Astrocyte (in vitro differentiated cells and primary cell): ENCODE measurements around the gene SCN1B. TPM values are rescaled to one million over a fixed set of nuclear protein-coding genes. Genes with fewer than 3 reads are reported as not detected.

ENCODE experiments used
- DNase-seq: peaks from one replicate; pipeline ENCODE4 v3.0.0-alpha.2; 2010; ENCODE audit warnings: low read depth
- FAIRE-seq: peaks from 2 replicates; lab custom pipeline; 2011; peaks lifted over from hg19 to GRCh38; lab: Jason Lieb, UNC
- H2AFZ ChIP-seq: 2 replicates; pipeline ENCODE4 v1.6.0; 2012; ENCODE audit warnings: low read depth, low read length, inconsistent platforms
- H3K27ac ChIP-seq: 2 replicates; pipeline ENCODE4 v1.5.1; 2011; ENCODE audit warnings: low read depth, low read length, inconsistent platforms
- H3K27me3 ChIP-seq: 2 replicates; pipeline ENCODE4 v1.6.0; 2011; ENCODE audit warnings: low read length, inconsistent platforms; ENCODE audit not compliant: insufficient read depth
- H3K36me3 ChIP-seq: 2 replicates; pipeline ENCODE4 v1.5.1; 2011; ENCODE audit warnings: low read length, inconsistent platforms; ENCODE audit not compliant: insufficient read depth
- H3K4me1 ChIP-seq: 2 replicates; pipeline ENCODE4 v1.5.1; 2011; ENCODE audit warnings: low read length, inconsistent platforms; ENCODE audit not compliant: insufficient read depth
- H3K4me2 ChIP-seq: 2 replicates; pipeline ENCODE4 v1.6.0; 2012; ENCODE audit warnings: low read length, inconsistent platforms
- H3K4me3 ChIP-seq: 2 replicates; pipeline ENCODE4 v1.5.1; 2011; ENCODE audit warnings: low read depth, mild to moderate bottlenecking, low read length, inconsistent platforms; ENCODE audit not compliant: insufficient read depth
- H3K79me2 ChIP-seq: 2 replicates; pipeline ENCODE4 v1.6.0; 2012; ENCODE audit warnings: mild to moderate bottlenecking, low read length, inconsistent platforms; ENCODE audit not compliant: insufficient read depth
- H3K9ac ChIP-seq: 2 replicates; pipeline ENCODE4 v1.6.0; 2012; ENCODE audit warnings: mild to moderate bottlenecking, low read length, inconsistent platforms
- H3K9me3 ChIP-seq: 2 replicates; pipeline ENCODE4 v1.5.1; 2012; ENCODE audit warnings: low read depth, mild to moderate bottlenecking, low read length, inconsistent platforms; ENCODE audit not compliant: insufficient read depth
- H4K20me1 ChIP-seq: 2 replicates; pipeline ENCODE4 v1.6.0; 2012; ENCODE audit warnings: low read length, inconsistent platforms; ENCODE audit not compliant: insufficient read depth
- H3K27ac Mint-ChIP-seq: one replicate; pipeline ENCODE4 v1.8.0; 2021; ENCODE audit warnings: mild to moderate bottlenecking, mixed read lengths; ENCODE audit not compliant: unreplicated experiment
- H3K27me3 Mint-ChIP-seq: one replicate; pipeline ENCODE4 v1.8.0; 2021; ENCODE audit warnings: low read depth, mixed read lengths; ENCODE audit not compliant: unreplicated experiment
- H3K36me3 Mint-ChIP-seq: one replicate; pipeline ENCODE4 v1.8.0; 2021; ENCODE audit warnings: low read depth, mixed read lengths; ENCODE audit not compliant: unreplicated experiment
- H3K4me1 Mint-ChIP-seq: one replicate; pipeline ENCODE4 v1.8.0; 2021; ENCODE audit warnings: low read depth, mixed read lengths; ENCODE audit not compliant: unreplicated experiment
- H3K4me3 Mint-ChIP-seq: one replicate; pipeline ENCODE4 v1.8.0; 2021; ENCODE audit warnings: mild to moderate bottlenecking, moderate library complexity, mixed read lengths; ENCODE audit not compliant: unreplicated experiment
- H3K9me3 Mint-ChIP-seq: one replicate; pipeline ENCODE4 v1.8.0; 2021; ENCODE audit warnings: mild to moderate bottlenecking, mixed read lengths; ENCODE audit not compliant: unreplicated experiment
- CTCF ChIP-seq: IDR thresholded peaks from 2 replicates; pipeline ENCODE4 v1.5.1; 2011; ENCODE audit warnings: low read depth, mild to moderate bottlenecking, inconsistent platforms, low read length, moderate library complexity; ENCODE audit not compliant: insufficient read depth
- EZH2 ChIP-seq: IDR thresholded peaks from 2 replicates; pipeline ENCODE4 v1.6.1; 2012; ENCODE audit warnings: mild to moderate bottlenecking, low read length, inconsistent platforms; ENCODE audit not compliant: insufficient read depth
- total RNA-seq: library from RNA; stranded (reverse); gene quantifications from 2 replicates; pipeline ENCODE4 v1.2.1, GENCODE V29; 2021

SCN1B gene
- total RNA-seq, 1 donor from 2014 or later = 3.0 TPM

- Histone ChIP-seq H2AFZ (no peak overlapping the region), H3K4me1 (no peaks in the 10 kb centered on the region), H3K36me3 (no peaks in the 10 kb centered on the region), H3K27ac (no peak overlapping the region), H3K9me3 (no peaks in the 10 kb centered on the region), H3K4me3 (no peak overlapping the region), H3K27me3 (no peaks in the 10 kb centered on the region), H4K20me1 (no peaks in the 10 kb centered on the region), H3K4me2 (no peak overlapping the region), H3K9ac (no peak overlapping the region), H3K79me2 (no peaks in the 10 kb centered on the region)
- FAIRE-seq (no peak), DNase-seq (no peak)
- no peaks in the 10 kb centered on the region for H3K36me3 Mint-ChIP-seq
- H3K4me1 Mint-ChIP-seq = no peaks in the 10 kb centered on the region
- peaks cover 6% of the 10 kb centered on the region for H3K9me3 Mint-ChIP-seq
- H3K27me3 Mint-ChIP-seq = peaks cover 2% of the 10 kb centered on the region
- H3K4me3 Mint-ChIP-seq = no peak overlapping the region
- H3K27ac Mint-ChIP-seq = no peak overlapping the region
- TF ChIP-seq EZH2 = no peak
- no peak for TF ChIP-seq CTCF
Measured at GRCh38 chr19:34983786-34984185, 46.5 kb upstream of the SCN1B start.

DNA sequence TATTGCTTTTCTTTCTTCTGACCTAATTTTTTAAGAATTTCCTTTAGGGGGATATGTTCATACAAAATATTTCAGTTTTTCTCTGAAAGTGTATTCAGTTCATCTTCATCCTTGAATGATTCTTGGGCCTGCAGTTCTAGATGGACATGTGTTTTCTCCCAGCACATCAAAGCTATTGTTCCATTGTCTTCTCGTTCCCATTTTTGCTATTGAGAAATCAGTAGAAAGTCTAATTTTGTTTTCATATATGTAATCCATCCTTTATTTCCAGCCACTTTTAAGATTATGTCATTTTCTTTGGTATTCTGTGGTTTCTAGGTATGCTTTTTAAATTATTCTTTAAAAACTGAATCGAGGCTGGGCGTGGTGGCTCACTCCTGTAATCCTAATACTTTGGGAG, 46.0 kb upstream of the SCN1B start:
- no peak for FAIRE-seq
- no peak overlapping the region for H3K4me3 Mint-ChIP-seq

More for the DNA sequence above, 46.0 kb upstream of the SCN1B start:
- Histone ChIP-seq H3K9ac (no peak overlapping the region), H3K9me3 (no peaks in the 10 kb centered on the region), H3K27ac (no peak overlapping the region), H2AFZ (no peak overlapping the region), H3K4me2 (no peak overlapping the region), H4K20me1 (no peaks in the 10 kb centered on the region), H3K4me3 (no peak overlapping the region), H3K4me1 (no peaks in the 10 kb centered on the region), H3K36me3 (no peaks in the 10 kb centered on the region), H3K27me3 (no peaks in the 10 kb centered on the region), H3K79me2 (no peaks in the 10 kb centered on the region)
- no peaks in the 10 kb centered on the region for H3K4me1 Mint-ChIP-seq
- no peak for TF ChIP-seq EZH2
- no peak for TF ChIP-seq CTCF
- H3K9me3 Mint-ChIP-seq = peaks cover 6% of the 10 kb centered on the region
- H3K27me3 Mint-ChIP-seq = peaks cover 2% of the 10 kb centered on the region
- DNase-seq = no peak
- no peaks in the 10 kb centered on the region for H3K36me3 Mint-ChIP-seq
- H3K27ac Mint-ChIP-seq = no peak overlapping the region
